Measurements from ENCODE around the gene SWT1. TPM values are rescaled to one million over a fixed set of nuclear protein-coding genes. Genes with fewer than 3 reads are reported as not detected.

The SWT1 gene
- total and polyA plus RNA-seq, 2 of the 13 experiments (the other 11 are each of a cell fraction or from before 2014, with no cell fraction given) = 1.7 to 2.5 TPM

GRCh38 chr1:185305419-185305818 lies 148.5 kb downstream of the SWT1 start:
- H3K27ac ChIP-seq (ENCODE audit: extremely low read length, insufficient read depth, low read length) = no peak overlapping the region
- CTCF ChIA-PET (ENCODE audit: low intra/inter-chr PET ratio, low total read pairs) = no interaction called here

GRCh38 chr1:185308126-185308525 lies 151.2 kb downstream of the SWT1 start:
- in situ Hi-C loops (cut with HindIII; ENCODE audit: extremely low pct_ligation_motif_present, low pct_unique_long_range_greater_than_20kb) (no loop called here), intact Hi-C loops (cut with micrococcal nuclease; ENCODE audit: unreplicated experiment) (no loop called here)
- Histone ChIP-seq H3K79me2 (ENCODE audit: insufficient read depth, low read length) (peaks cover 29% of the 10 kb centered on the region), H3K27me3 (ENCODE audit: control insufficient read depth in 1 of 2, insufficient read depth in 2 of 2, low read length in 2 of 2) (no peaks in the 10 kb centered on the region), H3K9ac (ENCODE audit: insufficient read depth, low read depth, low read length) (no peak overlapping the region), H3K36me3 (replicated peaks in 1 of 2; ENCODE audit: control insufficient read depth in 1 of 2, insufficient read depth in 2 of 2, low read length in 2 of 2) (peaks cover 17 to 47% of the 10 kb centered on the region in 2 experiments), H2AFZ (ENCODE audit: low read length) (no peak overlapping the region), H3K4me1 (ENCODE audit: insufficient read depth, low read length) (peaks cover 24% of the 10 kb centered on the region), H4K20me1 (ENCODE audit: insufficient read depth, low read length) (peaks cover 17% of the 10 kb centered on the region), H3K4me2 (ENCODE audit: low read depth, low read length) (no peak overlapping the region), H3K4me3 (replicated peaks in 1 of 3; ENCODE audit: insufficient read depth in 1 of 3, low read depth in 2 of 3, low read length in 3 of 3) (no peak overlapping the region), H3K9me3 (ENCODE audit: low read length) (no peaks in the 10 kb centered on the region), H3K27ac (ENCODE audit: extremely low read length, insufficient read depth, low read length) (no peak overlapping the region)
- FAIRE-seq (no peak), ATAC-seq (no peak), DNase-seq (ENCODE audit: low spot score) (no peak)
- ChIA-PET CTCF (ENCODE audit: low intra/inter-chr PET ratio, low total read pairs) (no interaction called here), POLR2A (no interaction called here)
- WGBS (ENCODE audit: low lambda C conversion rate) = 96% methylated on average over 1 of the region's 1 CpG
- BruUV-seq (replicated peaks) = no TSS peak
- TF ChIP-seq FOXK1 (CRISPR knock-in tag; IDR thresholded peaks at IDR 0.05; ENCODE audit: borderline replicate concordance, low read depth) = no peak
- TF ChIP-seq SOX13 (IDR thresholded peaks at IDR 0.05) = no peak
- no peak for TF ChIP-seq SOX13 (CRISPR knock-in tag; conservative IDR thresholded peaks at IDR 0.05 in 1 of 2, IDR thresholded peaks at IDR 0.05 in 1 of 2)
- TF ChIP-seq, protein P1, sequence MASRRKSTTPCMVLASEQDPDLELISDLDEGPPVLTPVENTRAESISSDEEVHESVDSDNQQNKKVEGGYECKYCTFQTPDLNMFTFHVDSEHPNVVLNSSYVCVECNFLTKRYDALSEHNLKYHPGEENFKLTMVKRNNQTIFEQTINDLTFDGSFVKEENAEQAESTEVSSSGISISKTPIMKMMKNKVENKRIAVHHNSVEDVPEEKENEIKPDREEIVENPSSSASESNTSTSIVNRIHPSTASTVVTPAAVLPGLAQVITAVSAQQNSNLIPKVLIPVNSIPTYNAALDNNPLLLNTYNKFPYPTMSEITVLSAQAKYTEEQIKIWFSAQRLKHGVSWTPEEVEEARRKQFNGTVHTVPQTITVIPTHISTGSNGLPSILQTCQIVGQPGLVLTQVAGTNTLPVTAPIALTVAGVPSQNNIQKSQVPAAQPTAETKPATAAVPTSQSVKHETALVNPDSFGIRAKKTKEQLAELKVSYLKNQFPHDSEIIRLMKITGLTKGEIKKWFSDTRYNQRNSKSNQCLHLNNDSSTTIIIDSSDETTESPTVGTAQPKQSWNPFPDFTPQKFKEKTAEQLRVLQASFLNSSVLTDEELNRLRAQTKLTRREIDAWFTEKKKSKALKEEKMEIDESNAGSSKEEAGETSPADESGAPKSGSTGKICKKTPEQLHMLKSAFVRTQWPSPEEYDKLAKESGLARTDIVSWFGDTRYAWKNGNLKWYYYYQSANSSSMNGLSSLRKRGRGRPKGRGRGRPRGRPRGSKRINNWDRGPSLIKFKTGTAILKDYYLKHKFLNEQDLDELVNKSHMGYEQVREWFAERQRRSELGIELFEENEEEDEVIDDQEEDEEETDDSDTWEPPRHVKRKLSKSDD (CRISPR knock-in tag; IDR thresholded peaks at IDR 0.05; ENCODE audit: low read depth) = no peak
- no peak for TF ChIP-seq TCF12 (IDR thresholded peaks at IDR 0.05)
- TF ChIP-seq TCF12 (CRISPR knock-in tag; IDR thresholded peaks at IDR 0.05) = no peak
- TF ChIP-seq ZNF24 (IDR thresholded peaks at IDR 0.05) = no peak

More at GRCh38 chr1:185305419-185305818, 148.5 kb downstream of the SWT1 start:
- in situ Hi-C loops (cut with HindIII; ENCODE audit: extremely low pct_ligation_motif_present, low pct_unique_long_range_greater_than_20kb) (no loop called here), intact Hi-C loops (cut with micrococcal nuclease; ENCODE audit: unreplicated experiment) (no loop called here)
- no peak for DNase-seq (ENCODE audit: low spot score)
- Histone ChIP-seq H3K4me1 (ENCODE audit: insufficient read depth, low read length) (no peaks in the 10 kb centered on the region), H3K27me3 (ENCODE audit: control insufficient read depth in 1 of 2, insufficient read depth in 2 of 2, low read length in 2 of 2) (no peaks in the 10 kb centered on the region), H2AFZ (ENCODE audit: low read length) (no peak overlapping the region), H3K79me2 (ENCODE audit: insufficient read depth, low read length) (peaks cover 3% of the 10 kb centered on the region), H3K4me3 (replicated peaks in 1 of 3; ENCODE audit: insufficient read depth in 1 of 3, low read depth in 2 of 3, low read length in 3 of 3) (no peak overlapping the region), H4K20me1 (ENCODE audit: insufficient read depth, low read length) (no peaks in the 10 kb centered on the region), H3K9ac (ENCODE audit: insufficient read depth, low read depth, low read length) (no peak overlapping the region), H3K36me3 (replicated peaks in 1 of 2; ENCODE audit: control insufficient read depth in 1 of 2, insufficient read depth in 2 of 2, low read length in 2 of 2) (peaks cover 23 to 66% of the 10 kb centered on the region in 2 experiments), H3K9me3 (ENCODE audit: low read length) (no peaks in the 10 kb centered on the region), H3K4me2 (ENCODE audit: low read depth, low read length) (no peak overlapping the region)
- WGBS (ENCODE audit: low lambda C conversion rate) = 95% methylated on average over 3 of the region's 3 CpGs
- no peak for FAIRE-seq
- ATAC-seq = peak; percentile 43; the same call in 1 of the 3 replicates
- no TSS peak for BruUV-seq (replicated peaks)
- peak; percentile 60 for TF ChIP-seq RBM22 (optimal IDR thresholded peaks at IDR 0.05; ENCODE audit: low read length)
- TF ChIP-seq DNMT1 (CRISPR knock-in tag; IDR thresholded peaks at IDR 0.05) = no peak
- POLR2A ChIA-PET = no interaction called here

All from HepG2 (cell line).